GM18502 (cell line): ENCODE measurements around the gene ERGIC3.

Experiments
- ATAC-seq: cut with Tn5 transposase; IDR thresholded peaks from one replicate; pipeline ENCODE4 v1.9.1; 2021; ENCODE audit warnings: mild to moderate bottlenecking; ENCODE audit not compliant: unreplicated experiment, poor library complexity

Gene ERGIC3

GRCh38 chr20:35588397-35588796, 46.5 kb downstream of the ERGIC3 start:
- no peak for ATAC-seq

GRCh38 chr20:35592339-35592974, 50.6 kb downstream of the ERGIC3 start:
- ATAC-seq, result no peak

- no peak for ATAC-seq
Measured at GRCh38 chr20:35595456-35595855, 53.6 kb downstream of the ERGIC3 start.

GRCh38 chr20:35595901-35596300, 54.0 kb downstream of the ERGIC3 start:
- no peak for ATAC-seq

DNA sequence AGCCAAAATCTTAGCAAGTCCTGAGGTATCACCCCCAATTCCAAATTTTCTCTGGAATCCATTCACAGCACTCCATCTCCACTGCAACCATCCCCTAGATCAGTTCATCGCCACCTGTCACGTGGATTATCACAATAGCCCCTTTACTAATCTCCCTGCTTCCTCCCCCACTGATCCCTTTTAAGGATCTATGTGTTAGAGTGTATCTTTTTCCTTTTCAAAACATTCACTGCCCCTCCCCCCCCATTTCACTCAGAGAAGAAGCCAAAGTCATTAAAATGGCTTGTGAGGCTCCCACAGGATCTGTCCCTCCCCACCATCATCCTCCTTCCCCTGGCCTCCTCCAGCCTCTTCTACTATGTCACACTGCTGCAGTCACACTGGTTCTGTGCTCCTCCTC, 55.3 kb downstream of the ERGIC3 start:
- ATAC-seq, result no peak

GRCh38 chr20:35598476-35598875, 56.6 kb downstream of the ERGIC3 start:
- no peak for ATAC-seq

DNA sequence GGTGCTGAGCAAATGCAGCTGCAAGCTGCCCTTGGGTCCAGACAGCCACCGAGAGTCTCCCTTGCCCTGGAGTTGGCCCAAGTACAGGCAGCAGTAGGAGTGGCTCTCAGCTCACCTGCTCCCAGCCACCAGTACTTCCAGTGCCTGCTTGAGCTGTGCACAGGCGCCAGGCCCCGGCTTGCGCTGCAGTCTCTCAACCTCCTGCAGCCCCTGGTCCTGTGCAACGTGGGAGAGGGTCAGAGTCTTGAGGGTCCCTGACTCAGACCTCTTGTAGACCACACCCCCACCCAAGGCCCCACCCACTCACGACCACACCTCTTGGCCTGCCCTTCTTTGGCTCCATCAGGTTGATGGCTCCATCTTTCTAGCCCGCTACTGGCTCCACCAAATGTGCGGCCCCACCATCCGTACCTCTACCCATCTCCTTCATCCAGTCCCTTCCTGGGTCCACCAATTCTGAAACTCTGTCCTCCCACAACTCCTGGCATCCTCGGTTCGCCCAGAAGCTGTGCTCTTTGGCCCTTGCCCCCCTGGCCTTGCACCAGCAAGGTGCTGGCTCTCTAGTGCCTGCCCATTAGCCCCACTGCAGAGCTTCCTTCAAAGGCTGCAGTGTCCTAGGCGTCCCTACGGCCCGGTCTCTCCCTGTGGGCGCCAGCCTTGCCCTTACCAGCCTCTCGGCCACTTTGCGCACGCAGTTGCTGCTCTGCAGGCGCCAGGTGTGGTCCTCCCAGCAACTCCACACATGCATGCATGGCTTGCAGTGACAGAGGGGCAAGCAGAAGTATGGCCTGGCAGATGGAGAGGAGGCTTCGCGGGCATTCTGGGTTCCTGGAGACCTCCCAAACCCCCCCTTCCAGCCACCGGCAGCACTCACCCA, 57.3 kb downstream of the ERGIC3 start:
- no peak for ATAC-seq

DNA sequence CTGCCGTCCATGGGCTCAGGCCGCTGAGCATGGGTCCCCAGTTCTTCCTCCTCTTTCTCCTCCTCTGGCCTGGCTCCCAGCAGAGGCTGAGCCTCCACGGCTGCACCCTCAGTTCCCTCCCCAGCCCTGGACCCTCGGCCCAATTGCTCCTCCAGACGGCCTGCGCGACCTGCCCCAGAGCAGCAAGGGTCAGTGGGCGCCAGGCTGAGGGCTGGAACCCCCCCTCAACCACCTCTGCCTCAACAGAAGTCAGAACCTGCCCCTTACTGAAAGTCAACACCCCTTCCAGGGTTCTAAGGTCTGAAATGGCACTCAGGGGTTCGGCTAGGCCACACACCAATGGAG, 57.9 kb downstream of the ERGIC3 start:
- no peak for ATAC-seq

GRCh38 chr20:35600176-35600992, 58.5 kb downstream of the ERGIC3 start:
- ATAC-seq, result no peak

DNA sequence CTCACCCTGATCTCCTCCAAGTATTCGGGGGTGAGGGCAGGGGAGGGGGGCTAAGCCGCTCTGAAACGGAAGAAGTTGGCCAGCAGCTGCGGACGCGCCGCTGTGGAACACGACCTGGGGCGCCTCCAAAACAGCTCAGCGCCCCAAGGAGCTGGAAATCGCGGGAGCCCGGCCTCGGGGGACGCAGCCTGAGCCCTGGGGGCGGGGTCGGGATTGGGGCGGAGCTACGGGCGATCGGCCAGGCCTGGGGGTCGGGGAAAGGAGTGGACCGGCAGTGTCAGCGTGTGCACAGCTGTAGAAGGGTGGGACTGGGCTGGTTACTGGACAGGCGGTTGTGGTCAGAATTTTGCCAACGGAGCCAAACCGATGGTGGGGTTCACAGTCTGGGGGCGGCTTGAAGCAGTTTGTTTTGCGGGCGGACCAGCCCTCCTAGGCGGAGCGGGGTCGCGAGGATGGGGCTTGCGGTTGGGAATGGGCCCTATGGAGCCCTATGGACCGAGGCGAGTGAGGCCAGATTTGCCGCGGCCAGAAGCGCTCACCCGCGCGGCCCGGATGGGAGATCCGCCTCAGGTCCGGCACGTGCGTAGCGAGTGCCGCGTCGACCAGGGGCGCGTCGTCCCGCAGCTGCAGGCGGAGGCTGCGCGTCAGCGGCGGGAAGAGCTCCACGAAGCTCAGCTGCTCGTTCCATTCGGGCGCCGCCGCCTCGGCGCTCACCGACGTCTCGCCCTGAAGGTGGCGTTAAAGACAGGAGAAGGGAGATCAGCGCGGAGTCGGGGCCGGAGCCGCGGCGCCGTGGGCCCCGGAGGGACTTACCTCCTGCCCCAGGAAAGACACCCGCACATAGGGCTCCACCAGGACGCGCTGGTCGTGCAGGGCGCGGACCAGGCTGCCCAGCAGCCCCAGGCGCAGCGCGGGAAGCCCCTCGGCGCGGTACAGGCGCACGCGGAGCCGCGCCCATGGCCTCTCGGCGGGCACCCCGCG, 59.4 kb downstream of the ERGIC3 start:
- no peak for ATAC-seq

DNA sequence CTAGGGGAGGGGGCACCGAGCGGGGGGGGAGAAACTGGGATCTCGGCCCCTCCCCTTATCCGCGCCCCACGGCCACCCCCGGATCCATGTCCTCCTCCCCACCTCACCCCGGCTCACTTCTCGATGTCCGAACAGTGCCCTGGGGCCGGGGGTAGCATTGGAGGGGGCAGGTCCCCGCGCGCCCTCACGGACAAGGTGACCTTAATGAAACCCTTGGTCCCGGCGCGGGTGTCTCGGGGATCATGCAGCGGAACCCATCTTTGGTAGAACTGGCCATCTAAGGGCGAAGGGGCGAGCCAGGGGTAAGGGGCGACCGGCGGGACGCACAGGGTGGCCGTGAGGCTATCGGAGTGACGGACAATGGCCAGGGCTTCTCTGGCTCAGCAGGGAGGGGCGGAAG, 60.1 kb downstream of the ERGIC3 start:
- no peak for ATAC-seq

DNA sequence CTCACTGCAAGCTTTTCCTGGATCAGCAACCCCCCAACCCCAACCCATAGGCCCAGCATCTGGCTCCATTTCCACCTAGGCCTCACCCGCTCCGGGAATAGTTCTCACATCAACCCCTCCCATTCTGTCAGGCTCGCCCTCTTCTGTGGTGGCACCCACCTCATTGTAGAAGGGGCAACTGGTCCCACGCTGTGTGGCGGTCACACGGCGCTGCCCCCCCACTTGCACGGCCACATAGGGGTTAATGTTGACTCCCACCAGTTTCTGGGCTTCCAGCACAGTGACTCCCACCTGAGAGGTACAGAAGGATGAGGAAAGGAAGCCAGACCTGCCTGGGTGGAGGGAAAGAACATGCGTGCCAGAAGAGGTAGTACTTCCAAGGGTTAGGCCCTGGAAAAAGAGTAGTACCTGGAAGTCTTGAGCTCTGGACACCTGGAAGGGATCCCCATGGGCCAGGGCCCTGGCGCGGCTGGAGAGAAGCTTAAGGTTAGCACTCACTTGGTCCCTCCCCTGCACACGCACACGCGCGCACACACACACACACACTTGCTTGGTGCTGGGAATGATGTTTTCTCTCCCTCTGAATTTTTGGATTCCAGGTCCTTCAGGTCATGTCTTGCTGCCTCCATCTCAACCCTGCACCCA, 61.1 kb downstream of the ERGIC3 start:
- no peak for ATAC-seq

DNA sequence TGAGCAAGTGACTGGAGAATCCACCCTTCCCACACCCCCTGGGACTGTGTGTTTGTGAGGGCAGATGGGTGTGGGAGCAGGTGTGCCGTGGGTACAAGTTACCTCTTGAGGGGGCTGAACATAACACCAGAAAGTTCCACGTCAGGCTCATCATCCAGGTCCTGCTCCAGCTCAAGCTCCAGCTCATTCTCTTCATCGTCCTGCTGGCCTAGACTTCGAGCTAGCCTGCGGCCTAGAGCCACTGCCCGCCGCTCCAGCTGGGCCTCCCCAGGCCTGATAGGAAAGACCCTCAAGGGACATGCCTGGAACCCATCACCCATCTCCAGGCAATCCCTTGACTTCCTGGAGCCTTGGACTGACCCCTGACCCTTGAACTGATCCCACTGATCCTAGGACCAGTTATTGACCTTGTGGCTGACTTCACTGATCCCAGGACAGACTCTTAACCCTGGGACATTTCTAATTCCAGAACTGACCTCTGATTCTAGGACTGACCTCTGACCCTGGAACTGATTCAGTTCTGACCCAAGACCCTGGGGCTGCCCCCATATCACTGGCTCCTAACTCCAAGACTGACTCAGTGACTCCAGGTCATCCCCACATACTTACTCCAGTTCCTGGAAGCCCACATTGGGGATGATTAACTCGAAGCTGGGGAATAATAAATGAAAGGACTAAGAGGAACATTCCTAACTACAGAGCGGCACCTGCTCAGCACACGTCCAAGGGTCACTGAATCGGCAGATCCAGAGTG, 62.0 kb downstream of the ERGIC3 start:
- no peak for ATAC-seq

GRCh38 chr20:35604449-35604747, 62.5 kb downstream of the ERGIC3 start:
- ATAC-seq, result no peak

DNA sequence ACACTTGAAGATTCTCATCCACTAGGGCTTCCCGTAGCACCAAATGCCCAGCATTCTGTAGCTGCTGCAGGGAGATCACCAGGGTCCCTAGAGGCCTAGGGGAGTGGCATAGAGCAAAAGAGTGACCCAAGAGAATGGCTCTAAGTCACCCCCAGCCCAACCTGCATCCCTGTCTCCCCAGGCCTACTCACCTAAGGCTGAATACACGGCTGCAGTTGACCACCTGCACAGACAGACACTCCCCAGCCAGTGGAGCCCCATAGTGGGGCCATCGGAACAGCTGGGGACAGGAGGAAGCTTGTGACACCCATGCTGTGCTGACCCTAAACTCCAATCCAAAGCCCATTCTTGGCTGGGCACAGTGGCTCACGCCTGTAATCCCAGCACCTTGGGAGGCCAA, 64.2 kb downstream of the ERGIC3 start:
- no peak for ATAC-seq
